HK-2 (cell line): ENCODE data around the gene MTG2.
A peak's percentile ranks its signal among the peaks of the same experiment; 100 is the strongest.
"Not testable (repeated sequence)": the region's sequence is repeated elsewhere in the genome, so short reads cannot be mapped to it uniquely, and the experiment has no call there.

ENCODE experiments used
- DNase-seq: peaks from one replicate; pipeline ENCODE4 v3.0.0-alpha.2; 2018; ENCODE audit not compliant: unreplicated experiment

MTG2 gene

GRCh38 chr20:62145688-62146018 lies 37.2 kb upstream of the MTG2 start:
- no peak for DNase-seq

GRCh38 chr20:62146019-62146755 lies 36.6 kb upstream of the MTG2 start:
- no peak for DNase-seq

GRCh38 chr20:62147125-62147524 lies 35.7 kb upstream of the MTG2 start:
- DNase-seq = no peak

- no peak for DNase-seq
Observed at GRCh38 chr20:62147528-62147927, 35.3 kb upstream of the MTG2 start.

- DNase-seq = not testable (repeated sequence)
Observed at GRCh38 chr20:62148383-62148782, 34.4 kb upstream of the MTG2 start.

GRCh38 chr20:62148908-62149314 lies 33.9 kb upstream of the MTG2 start:
- no peak for DNase-seq

- DNase-seq = no peak
Observed at GRCh38 chr20:62149532-62150309, 33.1 kb upstream of the MTG2 start.

GRCh38 chr20:62150310-62150575 lies 32.6 kb upstream of the MTG2 start:
- no peak for DNase-seq

GRCh38 chr20:62151225-62151624 lies 31.6 kb upstream of the MTG2 start:
- DNase-seq = no peak

GRCh38 chr20:62151835-62152364 lies 30.9 kb upstream of the MTG2 start:
- no peak for DNase-seq

GRCh38 chr20:62155428-62156253 lies 27.2 kb upstream of the MTG2 start:
- no peak for DNase-seq

GRCh38 chr20:62156254-62156556 lies 26.6 kb upstream of the MTG2 start:
- no peak for DNase-seq

- DNase-seq = peak; percentile 52
Observed at GRCh38 chr20:62156592-62157386, 26.0 kb upstream of the MTG2 start.

- DNase-seq = no peak
Observed at GRCh38 chr20:62157387-62158087, 25.3 kb upstream of the MTG2 start.

GRCh38 chr20:62158088-62158400 lies 24.8 kb upstream of the MTG2 start:
- DNase-seq = no peak

GRCh38 chr20:62158541-62158940 lies 24.3 kb upstream of the MTG2 start:
- no peak for DNase-seq

- no peak for DNase-seq
Observed at GRCh38 chr20:62159052-62159451, 23.8 kb upstream of the MTG2 start.

- DNase-seq = peak; percentile 89
Observed at GRCh38 chr20:62159839-62160238, 23.0 kb upstream of the MTG2 start.

GRCh38 chr20:62160253-62160652 lies 22.6 kb upstream of the MTG2 start:
- DNase-seq = no peak

- DNase-seq = no peak
Observed at GRCh38 chr20:62160876-62161275, 22.0 kb upstream of the MTG2 start.

- peak; percentile 92 for DNase-seq
Observed at GRCh38 chr20:62161347-62161746, 21.5 kb upstream of the MTG2 start.
